OCI-LY3 (cell line): ENCODE measurements around the gene PCDHGB6.

ENCODE experiments used
- H2AFZ ChIP-seq: fragments of 200-600, 300-600 bp; shearing (Covaris generic); 2 replicates; pipeline ENCODE4 v1.6.0; 2014; ENCODE audit warnings: antibody characterized with exemption, low read depth, low read length
- H3K27ac ChIP-seq: fragments of 200-600, 300-600 bp; sonication (generic); 2 replicates; pipeline ENCODE4 v1.5.1; 2014; ENCODE audit warnings: mild to moderate bottlenecking, low read length, moderate library complexity, mixed read lengths
- H3K27me3 ChIP-seq: fragments of 200-600, 300-600 bp; sonication (generic); 2 replicates; pipeline ENCODE4 v1.6.1; 2014; ENCODE audit warnings: low read depth, low read length, mixed read lengths
- H3K36me3 ChIP-seq: fragments of 200-600, 300-600 bp; sonication (generic); replicated peaks from 2 replicates; pipeline ENCODE3; 2014; ENCODE audit warnings: low read depth, low read length, mixed read lengths
- H3K4me1 ChIP-seq: fragments of 300-600, 200-600 bp; sonication (generic); 2 replicates; pipeline ENCODE4 v1.6.1; 2014; ENCODE audit warnings: low read length, mixed read lengths
- H3K4me2 ChIP-seq: fragments of 200-600, 300-600 bp; sonication (generic); 2 replicates; pipeline ENCODE4 v1.6.1; 2014; ENCODE audit warnings: low read length, mixed read lengths
- H3K4me3 ChIP-seq: fragments of 300-600, 200-600 bp; sonication (generic); 2 replicates; pipeline ENCODE4 v1.5.1; 2014; ENCODE audit warnings: antibody characterized with exemption, mild to moderate bottlenecking, low read length, moderate library complexity
- H3K79me2 ChIP-seq: fragments of 300-600, 200-600 bp; shearing (Covaris generic); 2 replicates; pipeline ENCODE4 v1.6.1; 2014; ENCODE audit warnings: mild to moderate bottlenecking, low read length, mixed read lengths
- H3K9ac ChIP-seq: fragments of 300-600, 200-600 bp; shearing (Covaris generic); 2 replicates; pipeline ENCODE4 v1.6.0; 2014; ENCODE audit warnings: mild to moderate bottlenecking, low read length, moderate library complexity
- H3K9me3 ChIP-seq: fragments of 200-600, 300-600 bp; shearing (Covaris generic); 2 replicates; pipeline ENCODE4 v1.6.1; 2014; ENCODE audit warnings: low read length, mixed read lengths; ENCODE audit not compliant: insufficient read depth
- H4K20me1 ChIP-seq: fragments of 200-600, 300-600 bp; sonication (generic); 2 replicates; pipeline ENCODE4 v1.6.1; 2016; ENCODE audit warnings: low read length, mixed read lengths; ENCODE audit not compliant: insufficient read depth
- EZH2phosphoT487 ChIP-seq: fragments of 200-600 bp; shearing (Covaris generic); IDR thresholded peaks from 2 replicates; pipeline ENCODE4 v1.6.1; 2018; ENCODE audit warnings: antibody characterized with exemption, mixed run types, low read depth
- TF ChIP-seq, protein P1 (sequence below): fragments of 200-600, 300-600 bp; sonication (generic); IDR thresholded peaks from 2 replicates; pipeline ENCODE4 v1.5.1; 2014; ENCODE audit warnings: antibody characterized with exemption, low read length, low read depth

The PCDHGB6 gene

DNA sequence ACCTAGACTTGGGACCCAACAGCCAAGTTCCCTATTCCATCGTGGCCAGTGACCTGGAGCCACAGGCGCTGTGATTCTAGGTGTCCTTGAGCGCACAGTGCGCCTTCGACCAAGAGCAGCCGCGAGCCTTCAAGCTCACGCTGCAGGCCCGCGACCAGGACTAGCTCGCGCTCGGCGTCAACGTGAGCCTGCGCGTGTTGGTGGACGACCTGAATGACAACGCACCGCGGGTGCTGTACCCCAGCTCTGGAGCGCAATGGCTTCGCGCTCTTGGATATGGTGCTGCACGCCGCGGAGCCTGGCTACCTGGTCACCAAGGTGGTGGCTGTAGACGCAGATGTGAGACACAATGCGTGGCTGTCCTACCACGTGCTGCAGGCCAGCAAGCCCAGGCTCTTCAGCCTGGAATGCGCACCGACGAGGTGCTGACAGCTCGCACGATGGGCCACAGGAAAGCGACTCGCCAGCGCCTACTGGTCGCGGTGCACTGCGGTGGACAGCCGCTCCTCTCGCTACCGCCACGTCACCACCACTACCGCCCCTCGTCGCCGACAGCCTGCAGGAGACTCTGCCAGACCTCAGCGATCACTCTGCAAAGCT, 33.9 kb downstream of the PCDHGB6 start:
- Histone ChIP-seq H4K20me1 (no peaks in the 10 kb centered on the region), H3K4me1 (no peaks in the 10 kb centered on the region)

More for the DNA sequence above, 33.9 kb downstream of the PCDHGB6 start:
- H3K9ac ChIP-seq, result no peak overlapping the region
- no peak for TF ChIP-seq EZH2phosphoT487
- TF ChIP-seq, protein P1, sequence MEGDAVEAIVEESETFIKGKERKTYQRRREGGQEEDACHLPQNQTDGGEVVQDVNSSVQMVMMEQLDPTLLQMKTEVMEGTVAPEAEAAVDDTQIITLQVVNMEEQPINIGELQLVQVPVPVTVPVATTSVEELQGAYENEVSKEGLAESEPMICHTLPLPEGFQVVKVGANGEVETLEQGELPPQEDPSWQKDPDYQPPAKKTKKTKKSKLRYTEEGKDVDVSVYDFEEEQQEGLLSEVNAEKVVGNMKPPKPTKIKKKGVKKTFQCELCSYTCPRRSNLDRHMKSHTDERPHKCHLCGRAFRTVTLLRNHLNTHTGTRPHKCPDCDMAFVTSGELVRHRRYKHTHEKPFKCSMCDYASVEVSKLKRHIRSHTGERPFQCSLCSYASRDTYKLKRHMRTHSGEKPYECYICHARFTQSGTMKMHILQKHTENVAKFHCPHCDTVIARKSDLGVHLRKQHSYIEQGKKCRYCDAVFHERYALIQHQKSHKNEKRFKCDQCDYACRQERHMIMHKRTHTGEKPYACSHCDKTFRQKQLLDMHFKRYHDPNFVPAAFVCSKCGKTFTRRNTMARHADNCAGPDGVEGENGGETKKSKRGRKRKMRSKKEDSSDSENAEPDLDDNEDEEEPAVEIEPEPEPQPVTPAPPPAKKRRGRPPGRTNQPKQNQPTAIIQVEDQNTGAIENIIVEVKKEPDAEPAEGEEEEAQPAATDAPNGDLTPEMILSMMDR, result no peak
- H3K27me3 ChIP-seq, result peaks cover 3% of the 10 kb centered on the region; the same call in 1 of the 2 replicates
- H3K4me3 ChIP-seq, result no peak overlapping the region
- no peaks in the 10 kb centered on the region for H3K9me3 ChIP-seq
- H3K79me2 ChIP-seq, result no peaks in the 10 kb centered on the region
- H3K27ac ChIP-seq, result no peak overlapping the region
- no peaks in the 10 kb centered on the region for H3K36me3 ChIP-seq
- H3K4me2 ChIP-seq, result no peak overlapping the region
- no peak overlapping the region for H2AFZ ChIP-seq
